Gastroesophageal sphincter (tissue), 4 donors: ENCODE results near the gene MCAM. TPM values are rescaled to one million over a fixed set of nuclear protein-coding genes. Genes with fewer than 3 reads are reported as not detected.
A peak's percentile ranks its signal among the peaks of the same experiment; 100 is the strongest.

Source experiments
- ATAC-seq: fragments of 150-250 bp; one replicate; pipeline ENCODE4 v1.9.1; 2016; ENCODE audit warnings: mild to moderate bottlenecking, moderate library complexity
- H3K27ac ChIP-seq, 4 donors: fragments of 200-600 bp; sonication (generic) in 3 of 4; 1 replicate in 3 of 4; 2 replicates in 1 of 4; pipeline ENCODE4 v1.5.1; 2016 to 2019
- H3K27me3 ChIP-seq: fragments of 200-600 bp; sonication (generic); one replicate; pipeline ENCODE4 v1.5.1; 2019
- H3K36me3 ChIP-seq, 2 donors: fragments of 200-600 bp; sonication (generic); one replicate each; pipeline ENCODE4 v1.5.1; 2019; ENCODE audit warnings: control low read depth in 1 of 2
- H3K4me1 ChIP-seq, 3 donors: fragments of 200-600 bp; sonication (generic); 1 replicate in 2 of 3; 2 replicates in 1 of 3; pipeline ENCODE4 v1.5.1; 2016 to 2019; ENCODE audit warnings: control low read depth in 2 of 3
- H3K4me3 ChIP-seq, 2 donors: fragments of 200-600 bp; sonication (generic); one replicate each; pipeline ENCODE4 v1.5.1; 2019; ENCODE audit warnings: mild to moderate bottlenecking in 1 of 2, moderate library complexity in 1 of 2
- H3K9me3 ChIP-seq, 3 donors: fragments of 200-600 bp; sonication (generic); one replicate each; pipeline ENCODE4 v1.5.1; 2017 to 2019; ENCODE audit warnings: control low read depth in 2 of 3
- CTCF ChIP-seq, 4 experiments: fragments of 200-600 bp in 2 of 4; fragments of 450-650 bp in 2 of 4; sonication (generic) in 1 of 4; IDR thresholded peaks; one replicate each; pipeline ENCODE4 v1.5.1; 2017 to 2019; ENCODE audit warnings: antibody characterized with exemption in 4 of 4, mild to moderate bottlenecking in 2 of 4, moderate library complexity in 2 of 4
- EP300 ChIP-seq: sonication (generic); formaldehyde crosslinking; IDR thresholded peaks from one replicate; pipeline ENCODE4 v1.6.1; 2017; ENCODE audit warnings: antibody characterized with exemption, mild to moderate bottlenecking
- POLR2A ChIP-seq, 2 donors: fragments of 450-650 bp; IDR thresholded peaks; one replicate each; pipeline ENCODE4 v1.6.1; 2017; ENCODE audit warnings: antibody characterized with exemption in 2 of 2, mild to moderate bottlenecking in 2 of 2, moderate library complexity in 1 of 2
- POLR2AphosphoS5 ChIP-seq: sonication (generic); formaldehyde crosslinking; IDR thresholded peaks from one replicate; pipeline ENCODE4 v1.6.1; 2017; ENCODE audit warnings: antibody characterized with exemption
- WGBS, 2 donors: methylation state at CpG; one replicate each; pipeline ENCODE4 v1.1.5; 2018; ENCODE audit warnings: low coverage in 1 of 2; 5-methylcytosine and 5-hydroxymethylcytosine counted together
- total RNA-seq, 4 donors: library from RNA; depleted of rRNA; stranded (reverse); fragments of >200 nt; gene quantifications; one replicate each; pipeline ENCODE4 v1.1.0, GENCODE V29; 2016

The MCAM gene
- total RNA-seq, 4 donors from 2014 or later: 702 to 1,904 (median 1,177) TPM

- peak overlapping the region in 1 of 2 donors; percentile 87 for H3K4me3 ChIP-seq
- no peak for TF ChIP-seq POLR2AphosphoS5
- no peak for TF ChIP-seq POLR2A (IDR thresholded peaks at IDR 0.05)
- no peak for TF ChIP-seq EP300
- no peak for TF ChIP-seq CTCF (IDR thresholded peaks at IDR 0.05)
- no peaks in the 10 kb centered on the region for H3K27me3 ChIP-seq
- peaks cover 0 to 3% of the 10 kb centered on the region in 2 donors for H3K36me3 ChIP-seq
- peaks cover 12 to 92% (median 52%) of the 10 kb centered on the region in 3 donors for H3K4me1 ChIP-seq
- H3K27ac ChIP-seq: peak overlapping the region; percentile 90 to 99 (median 98)
- 32 to 34% methylated on average over 11 of the region's 11 CpGs for WGBS, 2 donors
- no peaks in the 10 kb centered on the region for H3K9me3 ChIP-seq
- no peak for ATAC-seq
These were observed 2.8 kb upstream of the MCAM start for GRCh38 chr11:119319700-119320239.

GRCh38 chr11:119319136-119319699 lies 2.3 kb upstream of the MCAM start:
- Histone ChIP-seq H3K4me3 (peak overlapping the region in 1 of 2 donors; percentile 87), H3K27ac (peak overlapping the region; percentile 90 to 99 (median 98)), H3K9me3 (no peaks in the 10 kb centered on the region), H3K36me3 (peaks cover 0 to 8% of the 10 kb centered on the region in 2 donors), H3K4me1 (peaks cover 12 to 97% (median 55%) of the 10 kb centered on the region in 3 donors), H3K27me3 (no peaks in the 10 kb centered on the region)
- no peak for TF ChIP-seq CTCF (IDR thresholded peaks at IDR 0.05)
- TF ChIP-seq POLR2AphosphoS5: no peak
- TF ChIP-seq POLR2A (IDR thresholded peaks at IDR 0.05): no peak
- TF ChIP-seq EP300: no peak
- 31 to 65% methylated on average over 4 to 6 of the region's 8 CpGs for WGBS, 2 donors
- ATAC-seq: no peak

GRCh38 chr11:119318240-119319135 lies 1.6 kb upstream of the MCAM start:
- H3K27ac ChIP-seq: peak overlapping the region; percentile 90 to 99 (median 98)
- peaks cover 12 to 99% (median 53%) of the 10 kb centered on the region in 3 donors for H3K4me1 ChIP-seq
- peaks cover 0 to 15% of the 10 kb centered on the region in 2 donors for H3K36me3 ChIP-seq
- peak overlapping the region in 1 of 2 donors; percentile 87 for H3K4me3 ChIP-seq
- 23 to 46% methylated on average over 5 to 9 of the region's 22 CpGs for WGBS, 2 donors
- TF ChIP-seq EP300 (no peak), POLR2AphosphoS5 (peak; percentile 93), POLR2A (IDR thresholded peaks at IDR 0.05) (peak; percentile 55 to 70)
- H3K9me3 ChIP-seq: no peaks in the 10 kb centered on the region
- peak; percentile 40 for ATAC-seq
- no peaks in the 10 kb centered on the region for H3K27me3 ChIP-seq

- Histone ChIP-seq H3K9me3 (no peaks in the 10 kb centered on the region), H3K27me3 (no peaks in the 10 kb centered on the region), H3K4me3 (peak overlapping the region; percentile 70 to 87), H3K27ac (peak overlapping the region; percentile 90 to 99 (median 98)), H3K36me3 (peaks cover 0 to 23% of the 10 kb centered on the region in 2 donors), H3K4me1 (peaks cover 12 to 99% (median 53%) of the 10 kb centered on the region in 3 donors)
- 66 to 72% methylated on average over 2 to 3 of the region's 14 CpGs for WGBS, 2 donors
- no peak for ATAC-seq
- peak in 1 of 2 donors; percentile 18 for TF ChIP-seq POLR2A (IDR thresholded peaks at IDR 0.05)
- no peak for TF ChIP-seq CTCF (IDR thresholded peaks at IDR 0.05)
- TF ChIP-seq EP300: no peak
- no peak for TF ChIP-seq POLR2AphosphoS5
These were observed 786 bp upstream of the MCAM start for GRCh38 chr11:119317592-119318239.
